MM.1S (cell line): ENCODE results near the gene GSTM5.
"Not testable (repeated sequence)": the region's sequence is repeated elsewhere in the genome, so short reads cannot be mapped to it uniquely, and the experiment has no call there.

Experiments used
- EZH2 ChIP-seq: fragments of 300-600 bp; sonication (generic); optimal IDR thresholded peaks from 2 replicates; pipeline ENCODE3; 2017; ENCODE audit warnings: low read depth, mild to moderate bottlenecking, antibody characterized with exemption, low read length, mixed read lengths
- EZH2phosphoT487 ChIP-seq: fragments of 300-600 bp; sonication (generic); IDR thresholded peaks from 2 replicates; pipeline ENCODE4 v1.6.1; 2018; ENCODE audit warnings: antibody characterized with exemption, low read length
- TF ChIP-seq, protein P1 (sequence below): fragments of 300-600 bp; sonication (generic); IDR thresholded peaks from 2 replicates; pipeline ENCODE4 v1.5.1; 2016; ENCODE audit warnings: antibody characterized with exemption, low read length, mixed read lengths

DNA sequence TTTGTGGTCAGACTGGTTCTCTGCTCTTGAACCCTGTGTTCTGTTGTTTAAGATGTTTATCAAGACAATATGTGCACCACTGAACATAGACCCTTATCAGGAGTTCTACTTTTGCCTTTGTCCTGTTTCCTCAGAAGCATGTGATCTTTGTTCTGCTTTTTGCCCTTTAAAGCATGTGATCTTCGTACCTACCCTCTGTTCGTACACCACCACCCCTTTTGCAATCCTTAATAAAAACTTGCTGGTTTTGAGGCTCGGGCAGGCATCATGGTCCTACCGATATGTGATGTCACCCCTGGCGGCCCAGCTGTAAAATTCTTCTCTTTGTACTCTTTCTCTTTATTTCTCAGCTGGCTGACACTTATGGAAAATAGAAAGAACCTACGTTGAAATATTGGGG lies 27.3 kb upstream of the GSTM5 start:
- TF ChIP-seq, protein P1, sequence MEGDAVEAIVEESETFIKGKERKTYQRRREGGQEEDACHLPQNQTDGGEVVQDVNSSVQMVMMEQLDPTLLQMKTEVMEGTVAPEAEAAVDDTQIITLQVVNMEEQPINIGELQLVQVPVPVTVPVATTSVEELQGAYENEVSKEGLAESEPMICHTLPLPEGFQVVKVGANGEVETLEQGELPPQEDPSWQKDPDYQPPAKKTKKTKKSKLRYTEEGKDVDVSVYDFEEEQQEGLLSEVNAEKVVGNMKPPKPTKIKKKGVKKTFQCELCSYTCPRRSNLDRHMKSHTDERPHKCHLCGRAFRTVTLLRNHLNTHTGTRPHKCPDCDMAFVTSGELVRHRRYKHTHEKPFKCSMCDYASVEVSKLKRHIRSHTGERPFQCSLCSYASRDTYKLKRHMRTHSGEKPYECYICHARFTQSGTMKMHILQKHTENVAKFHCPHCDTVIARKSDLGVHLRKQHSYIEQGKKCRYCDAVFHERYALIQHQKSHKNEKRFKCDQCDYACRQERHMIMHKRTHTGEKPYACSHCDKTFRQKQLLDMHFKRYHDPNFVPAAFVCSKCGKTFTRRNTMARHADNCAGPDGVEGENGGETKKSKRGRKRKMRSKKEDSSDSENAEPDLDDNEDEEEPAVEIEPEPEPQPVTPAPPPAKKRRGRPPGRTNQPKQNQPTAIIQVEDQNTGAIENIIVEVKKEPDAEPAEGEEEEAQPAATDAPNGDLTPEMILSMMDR, result not testable (repeated sequence)
- not testable (repeated sequence) for TF ChIP-seq EZH2, EZH2phosphoT487
